AG08395 (cell line): ENCODE measurements around the gene ARSG.

Source experiments
- DNase-seq: peaks from one replicate; pipeline ENCODE4 v3.0.0; 2012; ENCODE audit warnings: mixed read lengths, low spot score

Gene ARSG

GRCh38 chr17:68378268-68379176 lies 87.2 kb downstream of the ARSG start:
- peak; percentile 88 for DNase-seq

GRCh38 chr17:68379177-68379510 lies 87.8 kb downstream of the ARSG start:
- no peak for DNase-seq

GRCh38 chr17:68379692-68380677 lies 88.7 kb downstream of the ARSG start:
- no peak for DNase-seq

GRCh38 chr17:68381076-68381900 lies 90.0 kb downstream of the ARSG start:
- peak; percentile 80 for DNase-seq

- no peak for DNase-seq
Observed at GRCh38 chr17:68382582-68383085, 91.3 kb downstream of the ARSG start.

- no peak for DNase-seq
Observed at GRCh38 chr17:68383120-68383442, 91.8 kb downstream of the ARSG start.

GRCh38 chr17:68383443-68384321 lies 92.4 kb downstream of the ARSG start:
- peak; percentile 70 for DNase-seq

- no peak for DNase-seq
Observed at GRCh38 chr17:68384471-68384870, 93.2 kb downstream of the ARSG start.

- DNase-seq = no peak
Observed at GRCh38 chr17:68384941-68385340, 93.6 kb downstream of the ARSG start.

GRCh38 chr17:68385490-68386215 lies 94.4 kb downstream of the ARSG start:
- DNase-seq = no peak

GRCh38 chr17:68387435-68388218 lies 96.3 kb downstream of the ARSG start:
- no peak for DNase-seq

- no peak for DNase-seq
Observed at GRCh38 chr17:68389041-68389440, 97.7 kb downstream of the ARSG start.

- DNase-seq = no peak
Observed at GRCh38 chr17:68390888-68391545, 99.7 kb downstream of the ARSG start.

- peak; percentile 35 for DNase-seq
Observed at GRCh38 chr17:68391561-68392268, 100.4 kb downstream of the ARSG start.

GRCh38 chr17:68394608-68395331 lies 103.5 kb downstream of the ARSG start:
- no peak for DNase-seq

GRCh38 chr17:68396226-68397107 lies 105.2 kb downstream of the ARSG start:
- no peak for DNase-seq
